ENCODE data around the gene HOXA7.

The HOXA7 gene

GRCh38 chr7:27157702-27158431, 1.4 kb upstream of the HOXA7 start:
- DNase-seq = no peak

DNA sequence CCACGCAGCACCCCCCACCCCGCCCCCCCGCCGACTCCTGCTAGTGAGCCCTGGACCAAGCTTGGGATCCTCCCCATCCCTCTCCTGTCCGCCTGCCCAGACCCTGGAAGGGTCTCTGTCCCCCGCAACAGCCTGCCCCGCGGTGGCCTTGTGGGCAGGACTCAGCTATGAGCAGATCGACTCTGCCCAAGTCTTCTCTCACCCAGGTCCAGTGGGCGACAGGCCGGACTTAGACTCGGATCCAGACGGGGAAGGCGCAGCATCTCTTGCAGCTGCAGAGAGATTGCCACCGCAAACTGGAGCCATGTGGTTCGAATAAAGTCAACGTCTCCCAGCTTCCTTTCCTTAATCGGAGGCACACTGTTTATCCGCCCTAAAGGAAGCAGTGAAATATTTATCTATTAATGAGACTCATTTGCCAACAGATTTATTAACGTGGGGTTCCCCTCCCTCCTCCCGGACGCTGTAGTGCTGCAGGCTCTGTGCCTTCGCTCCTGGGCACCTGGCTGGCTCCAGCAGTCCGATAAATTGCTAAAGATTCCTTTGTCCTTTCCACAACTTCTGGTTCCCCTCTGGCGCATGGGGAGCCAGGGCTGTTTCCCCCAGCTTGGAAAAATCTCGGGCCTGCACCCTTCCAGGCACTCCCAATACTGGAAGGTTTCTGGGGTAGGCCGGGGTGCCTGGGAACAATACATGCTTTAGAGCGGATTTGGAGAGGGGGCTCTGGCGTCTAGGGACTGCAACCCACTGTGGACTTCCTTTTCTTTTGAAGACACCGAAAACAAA, 634 bp upstream of the HOXA7 start:
- no peak for DNase-seq

GRCh38 chr7:27155816-27156507, 513 bp downstream of the HOXA7 start:
- DNase-seq = no peak

GRCh38 chr7:27154901-27155815, 1.3 kb downstream of the HOXA7 start:
- no peak for DNase-seq

DNA sequence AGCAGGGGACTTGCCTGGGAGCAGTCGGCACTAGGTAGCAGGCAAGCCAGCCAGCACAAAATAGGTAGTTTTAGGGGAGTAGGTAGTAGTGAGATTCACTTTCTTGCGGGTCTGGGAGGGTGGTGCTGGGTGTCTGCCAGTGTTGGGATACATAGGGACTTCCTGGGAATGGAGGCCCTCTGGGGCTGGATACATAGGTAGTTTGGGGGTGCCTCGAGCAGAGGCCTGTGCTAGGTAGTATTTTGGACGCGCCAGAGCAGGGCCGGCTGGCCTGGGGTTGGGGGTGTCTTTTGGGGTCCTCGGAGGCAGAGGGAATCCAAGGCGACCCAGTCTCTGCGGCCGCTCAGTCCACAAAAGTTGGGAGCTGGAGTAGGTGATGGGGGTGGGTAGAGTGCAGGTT, 2.1 kb downstream of the HOXA7 start:
- DNase-seq = no peak

DNA sequence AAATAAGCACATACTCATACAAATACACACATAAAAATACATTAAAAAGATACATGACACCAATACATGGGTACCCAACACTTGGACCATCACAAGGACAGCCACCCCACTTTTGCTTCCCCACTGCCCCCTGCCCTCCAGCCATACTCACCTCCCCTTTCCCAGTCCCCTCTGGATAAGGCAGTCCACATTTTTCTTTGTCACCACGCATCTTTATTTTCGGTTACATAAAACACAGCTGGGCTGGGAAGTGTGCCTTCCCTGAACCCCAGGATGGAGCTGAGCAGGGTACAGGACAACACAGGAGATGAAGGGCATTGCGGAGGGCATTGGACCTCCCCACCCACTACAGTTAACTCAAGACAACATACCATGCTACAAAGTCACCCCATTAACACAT, 2.9 kb downstream of the HOXA7 start:
- DNase-seq = no peak

GRCh38 chr7:27152816-27153442, 3.5 kb downstream of the HOXA7 start:
- no peak for DNase-seq

DNA sequence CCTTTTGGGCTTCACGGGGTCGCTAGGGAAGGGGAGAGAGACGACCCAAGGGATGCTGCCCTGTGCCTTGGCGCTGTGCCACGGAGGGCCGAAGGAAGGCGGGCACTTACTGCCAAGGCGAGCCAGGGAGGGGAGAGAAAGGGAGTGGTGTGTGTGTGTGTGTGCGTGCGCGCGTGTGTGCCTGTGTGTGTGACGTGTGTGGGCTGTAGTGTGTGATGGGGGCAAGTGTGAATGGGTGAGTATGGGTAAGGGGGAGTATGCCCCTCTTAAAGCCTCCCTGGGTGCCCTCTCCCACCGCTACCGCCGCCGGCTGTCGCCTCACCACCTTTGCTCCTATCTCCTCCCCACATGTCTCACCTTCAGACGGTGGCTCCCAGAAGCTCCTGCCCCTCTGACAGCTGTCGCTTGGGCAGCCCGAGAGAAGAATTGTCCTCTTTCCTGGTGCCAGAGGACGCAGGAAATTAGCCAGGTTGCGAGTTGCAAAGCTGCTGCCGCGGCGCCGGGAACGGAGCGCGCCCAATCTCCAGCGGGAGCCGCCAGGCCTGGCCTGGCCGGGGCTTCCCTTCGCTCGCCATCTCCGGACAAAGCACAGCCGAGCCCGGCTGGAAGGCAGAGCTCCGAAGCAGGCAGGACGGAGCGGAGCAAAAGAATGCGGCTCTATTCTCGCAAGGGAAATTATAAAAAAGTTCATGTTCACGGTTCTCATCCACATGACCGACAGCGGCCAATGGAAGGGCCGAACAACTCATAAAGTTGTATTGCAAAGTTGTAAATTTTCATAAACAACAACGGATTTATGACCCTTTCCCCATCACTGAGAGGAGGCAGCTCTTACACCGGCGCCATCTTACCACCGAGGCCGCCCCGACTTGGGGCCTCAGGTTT, 4.3 kb downstream of the HOXA7 start, which contains the start of gene HOXA3:
Gene HOXA3, minus strand, starts transcription at position 653 of the 885 bp plus-strand sequence. CDS start 41,943 bp downstream, outside the sequence.
- DNase-seq = no peak

DNA sequence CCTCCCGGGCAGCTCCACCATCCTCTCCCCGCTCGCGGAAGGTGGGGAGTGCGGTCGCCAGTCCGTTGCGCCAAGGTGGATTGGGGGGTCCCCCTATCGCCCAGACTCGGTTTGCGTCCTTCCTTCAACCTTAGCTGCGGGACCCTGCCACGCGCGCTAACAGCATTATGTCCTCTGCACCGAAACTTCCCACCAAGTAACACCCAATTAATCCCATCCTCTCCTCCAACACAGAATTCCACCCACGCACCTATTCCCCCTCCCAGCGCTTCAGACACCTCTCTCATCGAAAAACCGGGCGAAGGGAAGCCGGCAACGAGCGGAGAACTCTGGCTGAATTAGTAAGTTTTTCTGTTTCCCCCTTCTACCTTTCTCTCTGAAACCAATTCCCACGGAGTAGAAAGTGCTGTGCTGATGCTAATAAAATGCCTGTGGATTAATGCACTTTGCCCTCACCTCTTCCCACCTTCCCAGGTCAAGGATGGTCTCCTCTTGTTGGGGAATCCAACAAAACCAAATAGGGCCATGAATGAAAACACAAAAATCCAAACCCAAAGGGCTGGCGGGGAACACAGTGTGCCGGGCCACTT, 5.0 kb downstream of the HOXA7 start:
- no peak for DNase-seq

DNA sequence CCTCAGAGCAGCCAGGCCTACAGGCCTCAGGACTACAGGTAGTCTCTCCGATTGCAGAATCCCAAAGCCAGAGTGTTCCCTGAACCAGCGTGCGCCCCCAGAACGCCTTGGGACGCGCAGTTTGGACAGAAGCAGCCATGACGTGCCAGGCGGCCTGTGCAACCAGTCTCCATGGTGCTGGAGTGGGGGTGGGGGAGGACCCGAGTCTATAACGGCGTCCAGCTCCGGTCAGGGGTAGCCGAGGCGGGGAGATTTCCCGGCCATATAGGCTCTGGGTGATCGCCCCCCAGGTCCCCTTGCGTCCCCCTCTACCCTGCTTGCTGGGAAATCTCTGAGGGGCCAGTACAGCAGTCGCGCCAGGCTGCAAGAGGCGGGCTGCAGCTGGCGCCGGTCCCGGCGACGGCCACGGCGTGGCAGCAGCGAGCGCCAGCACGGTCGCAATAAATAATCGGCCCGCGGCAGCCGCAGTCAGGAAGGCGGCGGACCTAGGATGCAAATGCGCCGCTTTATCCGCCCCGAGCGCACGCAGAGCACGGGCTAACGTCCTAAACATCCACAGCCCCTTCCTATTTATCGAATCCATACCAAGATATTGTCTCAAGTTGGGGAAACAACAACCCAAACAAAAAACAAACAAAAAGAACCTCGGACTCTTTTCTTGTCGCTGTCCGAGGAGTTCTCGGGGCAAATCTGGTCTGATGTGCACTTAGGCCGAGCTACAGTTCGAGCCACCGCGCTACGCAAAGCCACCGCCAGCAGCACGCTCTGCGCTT, 5.7 kb downstream of the HOXA7 start:
- DNase-seq = peak; percentile 16 to 27

- DNase-seq = no peak
Measured at GRCh38 chr7:27149842-27150567, 6.5 kb downstream of the HOXA7 start.

DNA sequence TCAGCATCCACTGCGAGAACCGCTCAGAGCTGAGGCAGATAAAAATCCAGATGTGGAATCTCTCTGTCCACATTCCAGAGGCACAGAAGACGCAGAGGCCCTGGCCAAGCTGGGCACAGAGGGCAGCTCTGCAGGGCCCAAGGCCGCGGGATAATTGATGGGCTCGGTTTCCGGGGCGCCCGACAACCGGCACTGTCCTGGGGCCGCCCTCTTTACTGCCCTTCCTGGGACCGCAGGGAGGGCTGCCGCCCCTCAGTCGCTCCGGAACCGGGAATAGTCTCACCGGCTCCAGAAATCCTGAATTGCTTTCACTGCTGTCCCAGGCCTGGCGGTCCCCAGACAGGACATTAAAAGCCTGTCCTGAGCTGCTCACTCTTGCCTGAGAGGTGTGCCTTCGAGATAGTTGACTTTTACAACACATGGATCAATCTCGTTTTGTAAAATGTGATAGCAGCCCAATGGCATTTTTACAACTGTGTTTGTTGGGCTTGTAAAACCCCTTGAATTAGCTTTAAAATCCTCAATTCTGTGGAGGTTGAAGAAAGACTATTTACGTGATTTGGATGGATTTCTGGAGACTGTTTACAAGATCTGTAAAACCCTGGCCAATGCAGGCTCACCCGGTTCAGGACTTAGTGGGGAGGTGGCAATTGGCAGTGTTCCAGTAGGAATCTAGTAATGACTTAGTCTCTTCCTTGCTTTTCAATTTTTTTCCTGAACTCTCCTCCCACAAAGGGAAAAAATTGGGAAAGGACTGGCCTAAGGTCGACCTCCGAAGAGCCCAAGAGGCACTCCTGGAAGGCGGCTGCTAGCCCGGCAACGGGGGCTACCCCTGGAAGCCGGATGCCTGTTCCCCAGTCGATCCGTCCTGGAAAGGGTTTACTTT, 7.5 kb downstream of the HOXA7 start:
- no peak for DNase-seq

DNA sequence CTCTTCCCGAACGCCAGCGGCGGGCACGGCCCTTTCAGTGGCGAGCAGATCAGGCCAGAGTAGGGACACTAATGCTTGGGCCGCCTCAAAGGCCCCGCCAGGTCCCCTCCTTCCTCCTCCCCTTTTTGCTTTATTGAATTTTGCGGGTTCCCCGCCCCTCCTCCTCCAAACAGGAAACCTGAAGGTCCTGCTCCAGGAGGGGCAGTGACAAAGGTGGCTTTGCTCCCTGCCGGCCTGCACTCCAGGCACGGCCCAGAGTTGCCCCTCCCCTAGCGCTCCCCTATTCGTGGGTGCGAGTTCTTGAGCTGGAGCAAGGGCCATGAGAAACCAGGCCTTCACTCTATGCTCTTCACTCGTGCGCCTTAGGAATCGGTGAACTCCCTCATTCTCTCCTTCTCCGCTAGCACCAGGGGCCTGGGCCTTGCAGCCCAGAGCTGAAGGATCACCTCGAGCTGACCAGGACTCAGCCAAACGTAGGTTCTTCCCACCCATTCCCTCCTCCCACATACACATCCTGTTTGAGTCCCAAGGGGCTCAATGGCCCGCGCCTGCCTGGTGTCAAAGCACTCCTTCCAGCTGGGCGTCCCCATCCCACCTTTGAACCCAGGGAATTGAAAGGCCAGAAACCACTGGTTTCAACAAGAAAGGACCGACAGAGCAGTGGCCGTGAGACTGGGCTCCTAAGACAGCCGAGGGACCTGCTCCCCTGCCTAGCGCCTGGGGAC, 8.3 kb downstream of the HOXA7 start:
- DNase-seq = no peak

DNA sequence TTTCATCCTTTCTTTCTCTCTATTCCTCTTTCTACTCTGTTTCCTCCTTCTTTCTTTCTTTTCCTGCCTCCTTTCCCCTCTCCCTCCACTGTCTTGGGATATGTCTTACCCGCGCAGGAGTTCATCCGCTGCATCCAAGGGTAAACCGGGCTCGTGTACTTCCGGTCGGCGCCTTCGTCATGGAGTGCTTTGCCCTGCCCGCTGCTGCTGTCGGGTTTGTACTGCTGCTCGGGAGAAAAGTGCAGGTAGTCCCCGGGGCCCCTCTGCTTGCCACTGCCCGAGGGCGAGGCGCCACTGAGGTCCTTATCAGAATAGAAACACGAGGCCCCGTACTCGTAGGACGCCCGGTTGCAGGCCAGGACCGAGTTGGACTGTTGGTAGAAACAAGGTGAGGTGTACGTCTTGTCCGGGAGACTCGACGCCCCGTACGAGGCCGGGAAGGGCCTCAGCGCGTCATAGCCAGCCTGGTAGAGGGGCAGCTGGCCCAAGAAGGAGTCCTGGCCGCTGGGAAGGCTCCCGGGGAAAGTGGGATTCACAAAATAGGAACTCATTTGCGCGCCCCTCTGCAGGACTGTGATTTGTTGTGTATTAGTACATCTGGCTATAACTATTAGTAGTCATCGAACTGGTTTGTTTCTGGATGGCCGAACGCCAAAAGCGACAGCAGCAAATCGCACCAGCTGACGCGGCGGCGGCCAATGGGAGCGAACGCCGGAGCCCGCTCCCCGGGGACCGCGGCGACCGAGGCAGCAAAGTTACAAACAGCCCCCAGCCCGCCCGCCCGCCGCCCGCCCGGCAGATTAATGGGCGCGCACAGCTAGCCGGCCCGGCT, 9.1 kb downstream of the HOXA7 start, which contains the start of gene HOXA6:
Gene HOXA6, minus strand, starts transcription at position 576 of the 832 bp plus-strand sequence. Its CDS starts 25 bp downstream, at position 551.
- DNase-seq = no peak

GRCh38 chr7:27146491-27147198, 9.8 kb downstream of the HOXA7 start:
- DNase-seq = no peak
